Right renal pelvis (tissue), 4 donors: ENCODE measurements around the gene SCUBE1. TPM values are rescaled to one million over a fixed set of nuclear protein-coding genes. Genes with fewer than 3 reads are reported as not detected.

Source experiments
- DNase-seq, 4 donors: peaks; one replicate each; pipeline ENCODE4 v3.0.0-alpha.2; 2013; ENCODE audit warnings: low read depth in 4 of 4, low spot score in 3 of 4, missing footprints in 1 of 4
- polyA plus RNA-seq, 4 donors: library from polyadenylated mRNA; unstranded; fragments of 120-200 nt; gene quantifications; one replicate each; pipeline ENCODE4 v1.2.1, GENCODE V29; 2013; ENCODE audit not compliant: insufficient read length in 4 of 4

Gene SCUBE1
- polyA plus RNA-seq, 4 donors, result 5.7 to 8.7 (median 7.8) TPM

DNA sequence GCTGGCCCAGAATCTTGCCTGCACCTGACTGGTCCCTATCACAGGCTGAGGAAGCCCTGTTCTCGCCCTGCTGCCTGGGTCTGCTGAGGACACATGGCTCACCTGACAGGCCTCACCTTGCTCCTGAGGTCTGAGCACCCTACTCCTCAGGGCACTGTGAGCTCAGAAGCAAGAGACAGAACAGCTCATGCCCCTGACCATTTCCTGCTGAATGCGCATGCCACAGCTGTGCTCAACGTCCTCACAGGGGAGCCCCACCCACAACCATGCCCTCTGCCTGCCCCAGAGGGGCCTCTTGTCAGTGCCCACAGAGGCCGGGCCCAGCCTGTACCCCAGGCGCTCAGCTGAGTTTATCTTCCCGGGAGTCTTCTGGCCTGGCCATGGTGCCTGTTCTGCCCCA lies 194.6 kb downstream of the SCUBE1 start:
- DNase-seq, result no peak

DNA sequence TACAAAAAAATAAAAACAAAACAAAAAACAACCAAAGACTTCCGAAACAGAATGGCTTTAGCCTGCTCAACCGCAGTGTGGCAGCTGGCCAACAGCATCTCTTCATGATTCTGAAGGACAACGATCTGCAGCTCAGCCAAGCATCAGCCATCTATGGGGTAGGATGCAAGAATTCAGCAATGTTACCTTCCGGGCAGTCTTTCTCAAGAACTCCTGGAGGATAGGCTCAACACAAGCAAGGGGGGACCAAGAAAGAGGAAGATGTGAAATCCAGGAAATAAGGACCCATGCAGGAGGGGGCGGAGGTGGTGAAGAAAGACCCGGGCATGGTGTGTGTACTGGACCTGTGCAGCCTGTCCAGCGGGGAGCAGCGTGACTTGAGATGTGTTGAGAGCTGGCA lies 195.4 kb downstream of the SCUBE1 start:
- no peak for DNase-seq

Other genes starting within 250 kb of the SCUBE1 start
- gene BIK, start 232.6 kb downstream of the SCUBE1 start, polyA plus RNA-seq, result 1 to 10 TPM; 1.1 to 1.8 (median 1.2) TPM
- gene MCAT, start 200.0 kb downstream of the SCUBE1 start, polyA plus RNA-seq, result 10 to 100 TPM; 19.4 to 27.6 (median 21.7) TPM
- 10 to 100 TPM; 20.9 to 40.6 (median 22.4) TPM for gene TSPO, start 191.8 kb downstream of the SCUBE1 start, polyA plus RNA-seq
- 10 to 100 TPM; 20.8 to 31.6 (median 27.8) TPM for gene TTLL12, start 156.2 kb downstream of the SCUBE1 start, polyA plus RNA-seq
- gene MPPED1, start 68.6 kb upstream of the SCUBE1 start, polyA plus RNA-seq, result 1 to 10 TPM in 1 of 4 donors, under 1 TPM in 3; 0.51 to 1.1 (median 0.86) TPM